ENCODE measurements around the gene BATF. TPM values are rescaled to one million over a fixed set of nuclear protein-coding genes. Genes with fewer than 3 reads are reported as not detected.

Gene BATF
- total RNA-seq, 5 donors from 2014 or later (not counting 1 experiment from before 2014, with no cell fraction given), result 12.0 to 22.4 (median 19.2) TPM

GRCh38 chr14:75523771-75524171 lies 1.5 kb downstream of the BATF start:
- CTCF ChIA-PET, result interaction anchor here (1.1 to 1.5 kb wide), 2 partner anchors 15 to 38 kb away, joined by 4 to 6 read pairs; no protein-coding TSS in a partner anchor
- DNase-seq (peak in 1 of 35 experiments; percentile 25), ATAC-seq (replicated peaks in 1 of 4) (no peak)
- H3K27ac Mint-ChIP-seq, result peak overlapping the region; percentile 99
- Histone ChIP-seq H3K4me3 (ENCODE audit: control insufficient read depth in 1 of 2, extremely low read depth in 1 of 2, low read length in 1 of 2) (peak overlapping the region in 1 of 2 donors; percentile 75), H3K9me3 (no peaks in the 10 kb centered on the region), H3K27ac (ENCODE audit: low read length) (peak overlapping the region; percentile 46), H3K36me3 (ENCODE audit: control insufficient read depth in 2 of 2, extremely low read depth in 1 of 2, insufficient read depth in 1 of 2, low read length in 1 of 2) (peaks cover 0 to 21% of the 10 kb centered on the region in 2 donors), H3K27me3 (replicated peaks in 1 of 2; ENCODE audit: control insufficient read depth in 2 of 2, extremely low read depth in 1 of 2, insufficient read depth in 2 of 2, low read length in 1 of 2) (no peaks in the 10 kb centered on the region), H3K4me1 (ENCODE audit: control insufficient read depth in 1 of 2, extremely low read depth in 1 of 2, insufficient read depth in 2 of 2, low read length in 2 of 2) (peaks cover 18 to 67% of the 10 kb centered on the region in 2 experiments)
- H3K4me3 Mint-ChIP-seq, result peak overlapping the region; percentile 95 to 99 (median 99)
- no peaks in the 10 kb centered on the region for H3K9me3 Mint-ChIP-seq
- H3K36me3 Mint-ChIP-seq, result peaks cover 33% of the 10 kb centered on the region
- WGBS (ENCODE audit: insufficient coverage), result 29% methylated on average over 1 of the region's 3 CpGs
- peaks cover 84 to 87% (median 87%) of the 10 kb centered on the region in 3 donors for H3K4me1 Mint-ChIP-seq
- no peaks in the 10 kb centered on the region for H3K27me3 Mint-ChIP-seq
- POLR2A ChIA-PET, result interaction anchor here in 1 of 2 donors (0.7 kb wide), 1 partner anchor 11 kb away, joined by 3 read pairs; no protein-coding TSS in a partner anchor

DNA sequence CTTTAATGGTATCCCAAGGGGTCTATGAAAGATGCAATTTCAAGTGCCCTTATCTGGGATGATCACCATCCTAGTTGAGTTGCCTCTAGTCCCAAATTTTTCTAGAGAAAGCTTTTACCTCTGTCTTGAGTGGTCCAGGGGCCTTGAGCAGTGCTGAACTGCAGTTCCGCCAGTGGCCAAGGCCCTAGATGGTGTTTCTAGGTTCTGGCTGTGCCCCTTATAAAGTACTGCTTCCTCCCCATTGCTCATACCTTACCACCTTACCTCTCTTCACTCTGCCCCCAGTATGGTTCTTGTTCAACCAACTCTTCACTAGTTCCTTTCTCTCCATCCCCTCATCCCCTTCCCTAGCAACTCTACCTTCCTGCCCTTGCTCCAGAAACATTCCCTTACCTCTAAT lies 3.7 kb downstream of the BATF start:
- peak overlapping the region; percentile 95 to 99 (median 99) for H3K4me3 Mint-ChIP-seq
- no peaks in the 10 kb centered on the region for H3K9me3 Mint-ChIP-seq
- no peak overlapping the region for H3K27ac ChIP-seq (ENCODE audit: low read length)
- ChIA-PET POLR2A (interaction anchor here in 1 of 2 donors (0.8 kb wide), 1 partner anchor 13 kb away, joined by 3 read pairs; no protein-coding TSS in a partner anchor), CTCF (interaction anchor here in 1 of 2 donors (0.6 to 1.0 kb wide), 4 partner anchors 9 to 665 kb away, joined by 3 read pairs; no protein-coding TSS in a partner anchor)
- 70% methylated on average over 1 of the region's 1 CpG for WGBS (ENCODE audit: insufficient coverage)
- ATAC-seq (replicated peaks in 1 of 4), result no peak
- no peaks in the 10 kb centered on the region for H3K9me3 ChIP-seq
- H3K27me3 ChIP-seq (replicated peaks in 1 of 2; ENCODE audit: control insufficient read depth in 2 of 2, extremely low read depth in 1 of 2, insufficient read depth in 2 of 2, low read length in 1 of 2), result no peaks in the 10 kb centered on the region
- peaks cover 0 to 30% of the 10 kb centered on the region in 2 donors for H3K36me3 ChIP-seq (ENCODE audit: control insufficient read depth in 2 of 2, extremely low read depth in 1 of 2, insufficient read depth in 1 of 2, low read length in 1 of 2)
- peak overlapping the region; percentile 69 to 84 for H3K27ac Mint-ChIP-seq
- H3K36me3 Mint-ChIP-seq, result peaks cover 41% of the 10 kb centered on the region
- peaks cover 18 to 57% of the 10 kb centered on the region in 2 experiments for H3K4me1 ChIP-seq (ENCODE audit: control insufficient read depth in 1 of 2, extremely low read depth in 1 of 2, insufficient read depth in 2 of 2, low read length in 2 of 2)
- no peak overlapping the region for H3K4me3 ChIP-seq (ENCODE audit: control insufficient read depth in 1 of 2, extremely low read depth in 1 of 2, low read length in 1 of 2)
- no peak for DNase-seq
- H3K27me3 Mint-ChIP-seq, result no peaks in the 10 kb centered on the region
- H3K4me1 Mint-ChIP-seq, result peaks cover 78 to 79% (median 79%) of the 10 kb centered on the region in 3 donors

DNA sequence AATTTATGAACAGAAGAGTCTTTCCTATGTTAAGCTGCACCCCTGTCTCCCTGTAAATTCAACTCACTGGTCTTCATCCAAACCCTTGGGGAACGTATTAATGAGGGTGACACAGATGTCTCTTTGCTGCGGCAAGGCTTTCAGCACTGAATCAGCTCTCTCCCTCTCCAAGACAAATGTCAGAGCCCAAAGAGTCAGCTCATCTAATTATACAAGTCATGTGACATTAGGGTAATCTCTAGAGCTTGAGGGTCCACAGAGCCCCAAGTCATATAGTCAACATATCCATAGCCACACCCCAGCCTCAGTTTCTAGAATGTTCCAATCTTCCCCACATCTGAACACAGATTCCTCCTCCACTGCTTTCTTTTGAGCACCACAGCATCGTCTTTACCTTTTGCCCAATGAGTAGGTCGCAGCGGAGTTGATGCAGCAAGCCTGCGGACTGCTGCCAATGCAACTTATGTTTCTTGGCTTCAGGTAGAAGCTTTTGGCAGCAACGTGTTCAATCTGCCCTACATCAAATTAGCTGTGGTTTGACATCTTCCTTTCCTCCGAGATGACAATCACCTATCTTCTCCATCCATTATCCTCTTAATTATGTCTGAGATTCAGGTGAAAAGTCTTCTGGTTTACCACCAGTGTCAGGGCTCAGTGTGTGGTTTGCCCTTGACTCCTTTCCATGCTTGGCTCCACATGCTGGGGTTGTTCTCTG lies 5.3 kb downstream of the BATF start:
- H3K4me3 ChIP-seq (ENCODE audit: control insufficient read depth in 1 of 2, extremely low read depth in 1 of 2, low read length in 1 of 2), result no peak overlapping the region
- H3K27ac Mint-ChIP-seq, result peak overlapping the region; percentile 81 to 88
- peak overlapping the region; percentile 37 for H3K27ac ChIP-seq (ENCODE audit: low read length)
- no peaks in the 10 kb centered on the region for H3K27me3 Mint-ChIP-seq
- H3K4me1 Mint-ChIP-seq, result peaks cover 76 to 80% (median 79%) of the 10 kb centered on the region in 3 donors
- ChIA-PET POLR2A (interaction anchor here (0.6 to 1.3 kb wide), 4 partner anchors 8 to 1507 kb away, joined by 3 to 8 read pairs (median 4); partner anchors contain the start of gene DLST (in 1 of the 2)), CTCF (interaction anchor here in 1 of 2 donors (1.1 kb wide), 1 partner anchor 13 kb away, joined by 6 read pairs; no protein-coding TSS in a partner anchor)
- peaks cover 50% of the 10 kb centered on the region for H3K36me3 Mint-ChIP-seq
- peaks cover 0 to 40% of the 10 kb centered on the region in 2 donors for H3K36me3 ChIP-seq (ENCODE audit: control insufficient read depth in 2 of 2, extremely low read depth in 1 of 2, insufficient read depth in 1 of 2, low read length in 1 of 2)
- no peaks in the 10 kb centered on the region for H3K9me3 Mint-ChIP-seq
- DNase-seq (no peak), ATAC-seq (replicated peaks in 1 of 4) (no peak)
- peaks cover 8 to 52% of the 10 kb centered on the region in 2 experiments for H3K4me1 ChIP-seq (ENCODE audit: control insufficient read depth in 1 of 2, extremely low read depth in 1 of 2, insufficient read depth in 2 of 2, low read length in 2 of 2)
- H3K27me3 ChIP-seq (replicated peaks in 1 of 2; ENCODE audit: control insufficient read depth in 2 of 2, extremely low read depth in 1 of 2, insufficient read depth in 2 of 2, low read length in 1 of 2), result no peaks in the 10 kb centered on the region
- H3K4me3 Mint-ChIP-seq, result peak overlapping the region; percentile 13 to 43 (median 35)
- 72% methylated on average over 5 of the region's 8 CpGs for WGBS (ENCODE audit: insufficient coverage)
- H3K9me3 ChIP-seq, result no peaks in the 10 kb centered on the region

GRCh38 chr14:75531256-75531655 lies 9.0 kb downstream of the BATF start:
- peaks cover 60 to 72% (median 69%) of the 10 kb centered on the region in 3 donors for H3K4me1 Mint-ChIP-seq

DNA sequence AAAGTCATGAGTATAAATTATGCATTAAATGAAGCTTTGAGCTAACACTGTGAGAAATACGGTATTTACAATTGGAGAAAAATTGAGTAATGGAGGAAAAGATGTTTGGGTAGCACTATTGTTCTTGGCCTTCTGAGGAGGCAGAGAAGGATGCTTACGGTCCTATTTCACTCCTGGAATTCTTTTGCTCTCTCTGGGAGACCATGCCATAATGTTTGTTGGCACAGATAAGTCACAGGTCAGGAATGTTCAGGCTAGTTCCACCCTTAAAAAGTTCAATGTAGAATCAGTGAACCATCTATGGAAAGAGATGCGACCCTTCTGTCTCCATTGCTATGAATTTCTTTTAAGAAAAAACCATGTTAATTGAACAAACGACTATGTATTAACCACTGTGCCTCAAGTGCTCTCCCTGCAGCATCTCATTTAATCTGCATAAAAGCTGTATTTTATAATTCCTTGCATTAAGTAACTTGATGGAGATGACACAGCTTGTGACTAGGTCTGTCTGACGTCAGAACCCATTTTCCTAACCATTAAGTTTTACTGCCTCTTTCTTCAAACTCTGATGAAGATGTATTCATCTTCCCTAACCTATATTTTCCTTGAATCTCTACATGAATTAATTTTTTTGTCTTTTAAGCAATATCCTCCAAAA lies 9.5 kb downstream of the BATF start:
- no peak for DNase-seq
- peaks cover 55 to 70% (median 64%) of the 10 kb centered on the region in 3 donors for H3K4me1 Mint-ChIP-seq
- no peaks in the 10 kb centered on the region for H3K27me3 Mint-ChIP-seq
- ATAC-seq (replicated peaks in 1 of 4), result no peak
- no peak overlapping the region for H3K4me3 Mint-ChIP-seq
- 97% methylated on average over 4 of the region's 5 CpGs for WGBS (ENCODE audit: insufficient coverage)
- no peak overlapping the region for H3K4me3 ChIP-seq (ENCODE audit: control insufficient read depth in 1 of 2, extremely low read depth in 1 of 2, low read length in 1 of 2)
- no peaks in the 10 kb centered on the region for H3K27me3 ChIP-seq (replicated peaks in 1 of 2; ENCODE audit: control insufficient read depth in 2 of 2, extremely low read depth in 1 of 2, insufficient read depth in 2 of 2, low read length in 1 of 2)
- peaks cover 0 to 29% of the 10 kb centered on the region in 2 experiments for H3K4me1 ChIP-seq (ENCODE audit: control insufficient read depth in 1 of 2, extremely low read depth in 1 of 2, insufficient read depth in 2 of 2, low read length in 2 of 2)
- POLR2A ChIA-PET, result interaction anchor here in 1 of 2 donors (0.6 kb wide), 1 partner anchor 47 kb away, joined by 3 read pairs; the partner anchor contains the start of gene FLVCR2
- H3K27ac Mint-ChIP-seq, result peak overlapping the region; percentile 47 to 68
- H3K36me3 Mint-ChIP-seq, result peaks cover 51% of the 10 kb centered on the region
- no peaks in the 10 kb centered on the region for H3K9me3 ChIP-seq
- no peaks in the 10 kb centered on the region for H3K9me3 Mint-ChIP-seq
- H3K36me3 ChIP-seq (ENCODE audit: control insufficient read depth in 2 of 2, extremely low read depth in 1 of 2, insufficient read depth in 1 of 2, low read length in 1 of 2), result peaks cover 0 to 41% of the 10 kb centered on the region in 2 donors
- CTCF ChIA-PET, result interaction anchor here in 1 of 2 donors (0.9 to 1.4 kb wide), 2 partner anchors 11 to 34 kb away, joined by 3 to 5 read pairs; no protein-coding TSS in a partner anchor
- H3K27ac ChIP-seq (ENCODE audit: low read length), result peak overlapping the region; percentile 37

More at GRCh38 chr14:75531256-75531655, 9.0 kb downstream of the BATF start:
- H3K36me3 Mint-ChIP-seq, result peaks cover 54% of the 10 kb centered on the region
- WGBS (ENCODE audit: insufficient coverage), result 72% methylated on average over 3 of the region's 3 CpGs
- peaks cover 0 to 32% of the 10 kb centered on the region in 2 experiments for H3K4me1 ChIP-seq (ENCODE audit: control insufficient read depth in 1 of 2, extremely low read depth in 1 of 2, insufficient read depth in 2 of 2, low read length in 2 of 2)
- no peaks in the 10 kb centered on the region for H3K27me3 ChIP-seq (replicated peaks in 1 of 2; ENCODE audit: control insufficient read depth in 2 of 2, extremely low read depth in 1 of 2, insufficient read depth in 2 of 2, low read length in 1 of 2)
- H3K4me3 Mint-ChIP-seq, result no peak overlapping the region
- H3K9me3 Mint-ChIP-seq, result no peaks in the 10 kb centered on the region
- ChIA-PET CTCF (interaction anchor here in 1 of 2 donors (0.9 to 1.4 kb wide), 2 partner anchors 12 to 35 kb away, joined by 3 to 5 read pairs; no protein-coding TSS in a partner anchor), POLR2A (no interaction called here)
- peak overlapping the region; percentile 47 to 68 for H3K27ac Mint-ChIP-seq
- H3K27ac ChIP-seq (ENCODE audit: low read length), result peak overlapping the region; percentile 37
- H3K36me3 ChIP-seq (ENCODE audit: control insufficient read depth in 2 of 2, extremely low read depth in 1 of 2, insufficient read depth in 1 of 2, low read length in 1 of 2), result peaks cover 0 to 41% of the 10 kb centered on the region in 2 donors
- no peaks in the 10 kb centered on the region for H3K9me3 ChIP-seq
- DNase-seq, result no peak
- H3K4me3 ChIP-seq (ENCODE audit: control insufficient read depth in 1 of 2, extremely low read depth in 1 of 2, low read length in 1 of 2), result no peak overlapping the region
- no peaks in the 10 kb centered on the region for H3K27me3 Mint-ChIP-seq
- ATAC-seq (replicated peaks in 1 of 4), result no peak
